GM19099 (cell line): ENCODE data around the gene NMNAT2.

Experiments used
- POLR2A ChIP-seq: IDR thresholded peaks from 3 replicates; pipeline ENCODE4 v1.6.1; 2011; ENCODE audit warnings: low read depth; ENCODE audit not compliant: insufficient read length; ENCODE audit errors: extremely low read depth

The NMNAT2 gene

GRCh38 chr1:183417772-183418491 is at the start of gene NMNAT2:
Gene NMNAT2, minus strand, starts transcription at chr1:183418380. Its CDS starts 113 bp downstream, at chr1:183418267.
- TF ChIP-seq POLR2A, result no peak

DNA sequence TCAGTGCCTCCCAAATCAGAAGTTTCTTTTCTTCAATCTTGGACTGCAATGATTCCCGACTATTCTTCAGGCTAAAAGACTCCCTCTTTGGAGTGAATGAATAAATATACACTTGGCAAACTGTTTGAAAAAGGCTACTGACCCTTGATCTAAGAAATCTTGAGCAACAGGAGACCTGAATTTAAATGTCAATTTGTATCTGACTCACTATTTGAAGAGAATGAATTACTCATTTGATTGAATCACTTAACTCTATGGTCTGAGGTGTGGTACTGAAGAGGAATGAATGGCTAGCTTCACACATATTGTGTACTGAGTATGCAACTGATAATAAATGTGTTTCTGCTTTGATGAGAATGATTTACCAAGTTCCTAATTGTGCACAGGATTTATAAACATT is 49.5 kb upstream of the NMNAT2 start:
- TF ChIP-seq POLR2A, result no peak

DNA sequence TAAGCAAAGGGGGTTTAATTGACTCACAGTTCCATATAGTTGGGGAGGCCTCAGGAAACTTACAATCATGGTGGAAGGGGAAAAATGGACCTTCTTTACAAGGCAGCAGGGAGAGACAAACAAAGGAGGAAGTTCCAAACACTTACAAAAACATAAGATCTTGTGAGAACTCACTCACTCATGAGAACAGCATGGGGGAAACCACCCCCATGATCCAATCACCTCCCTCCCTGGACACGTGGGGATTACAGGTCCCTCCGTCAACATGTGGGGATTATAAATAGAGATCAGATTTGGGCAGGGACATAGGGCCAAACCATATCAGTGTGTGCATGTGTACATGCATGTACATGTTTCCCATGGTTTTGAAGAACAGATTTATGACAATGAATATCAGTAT is 48.6 kb upstream of the NMNAT2 start:
- TF ChIP-seq POLR2A, result no peak

DNA sequence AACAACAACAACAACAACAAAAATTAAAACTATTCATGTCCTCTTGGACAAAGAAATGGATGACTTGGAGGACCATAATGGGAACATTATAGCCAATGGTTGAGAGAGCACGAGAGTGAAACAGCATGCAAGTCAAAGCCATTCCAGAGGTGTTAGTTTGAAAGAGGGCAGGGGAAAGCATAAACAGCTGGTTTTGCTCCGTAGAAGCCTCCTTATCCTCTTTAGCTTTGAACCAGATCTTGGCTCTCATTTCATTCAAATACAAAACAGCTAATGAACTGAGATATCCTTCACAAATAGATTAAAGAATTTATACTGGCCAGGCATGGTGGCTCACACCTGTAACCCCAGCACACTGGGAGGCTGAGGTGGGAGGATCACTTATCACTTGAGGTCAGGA is 45.4 kb upstream of the NMNAT2 start:
- TF ChIP-seq POLR2A, result no peak

GRCh38 chr1:183461350-183461749 is 43.2 kb upstream of the NMNAT2 start:
- TF ChIP-seq POLR2A, result no peak

DNA sequence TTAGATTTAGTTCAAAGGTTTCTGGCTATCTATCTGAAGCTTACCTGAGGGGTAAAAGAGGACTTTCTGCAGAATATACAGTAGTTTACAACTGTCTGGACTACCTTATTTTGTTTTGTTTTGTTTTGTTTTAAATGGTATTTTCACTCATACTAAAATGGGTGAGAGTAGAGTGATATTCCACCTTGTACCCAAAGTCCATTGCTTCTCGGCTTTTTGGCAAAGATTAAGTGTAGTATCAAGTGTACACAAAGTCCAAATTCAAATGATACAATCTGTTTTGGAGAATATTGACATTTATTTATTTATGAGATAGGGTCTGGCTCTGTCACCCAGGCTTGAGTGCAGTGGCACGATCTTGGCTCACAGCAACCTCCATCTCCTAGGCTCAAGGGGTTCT is 42.4 kb upstream of the NMNAT2 start:
- TF ChIP-seq POLR2A, result no peak

DNA sequence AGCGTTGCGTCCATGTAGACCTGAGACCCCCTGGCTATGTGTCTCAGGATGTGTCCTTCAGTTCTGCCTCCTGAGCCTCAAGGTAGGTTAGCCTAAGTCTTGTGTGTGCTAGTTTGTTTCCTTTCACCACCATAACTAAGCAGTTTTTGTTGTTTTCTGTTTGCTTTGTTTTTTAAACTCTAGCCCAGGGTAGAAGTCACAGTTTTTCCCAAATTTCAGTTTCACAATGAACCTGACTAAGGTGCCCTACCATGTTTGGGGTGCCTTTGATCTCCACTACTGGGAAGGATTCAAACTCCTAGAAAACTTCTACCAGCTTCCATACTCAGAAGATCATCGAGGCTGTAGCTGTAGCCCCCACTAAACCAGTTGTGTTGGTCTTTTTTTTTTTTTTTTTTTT is 39.3 kb upstream of the NMNAT2 start:
- TF ChIP-seq POLR2A, result no peak

DNA sequence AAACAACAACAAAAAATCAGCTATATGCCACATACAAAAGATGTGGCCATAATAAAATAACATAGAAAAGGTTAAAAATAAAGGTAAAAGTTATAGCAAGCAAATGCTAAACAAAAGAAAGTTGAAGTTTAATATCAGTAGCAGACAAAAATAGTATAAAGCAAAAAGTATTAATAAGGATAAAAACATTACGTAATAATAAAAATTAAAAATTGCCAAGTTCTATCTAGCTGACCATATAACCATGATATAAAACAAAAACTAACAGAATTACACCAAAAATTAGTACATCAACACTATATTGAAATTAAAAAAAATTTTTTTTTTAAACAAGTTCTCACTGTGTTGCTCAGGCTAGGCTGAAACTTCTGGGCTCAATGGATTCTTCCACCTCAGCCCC is 38.6 kb upstream of the NMNAT2 start:
- no peak for TF ChIP-seq POLR2A

DNA sequence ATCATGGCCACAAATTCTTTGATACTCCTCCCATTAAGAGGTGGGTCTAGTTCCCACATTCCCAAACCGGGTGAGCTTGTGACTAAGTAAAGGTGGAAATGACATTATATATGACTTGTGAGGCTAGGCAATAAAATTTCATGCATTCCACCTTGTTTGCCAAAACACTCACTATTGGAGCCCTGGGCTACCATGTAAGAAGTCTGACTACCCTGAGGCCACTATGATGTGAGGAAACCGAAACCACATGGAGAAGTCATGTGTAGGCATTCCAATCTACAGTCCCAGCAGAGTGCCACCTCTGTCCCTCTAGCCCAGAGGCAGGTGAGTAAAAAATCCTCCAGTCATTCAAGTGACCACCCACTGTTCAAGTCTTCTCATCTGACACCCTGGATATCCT is 36.2 kb upstream of the NMNAT2 start:
- TF ChIP-seq POLR2A, result no peak

DNA sequence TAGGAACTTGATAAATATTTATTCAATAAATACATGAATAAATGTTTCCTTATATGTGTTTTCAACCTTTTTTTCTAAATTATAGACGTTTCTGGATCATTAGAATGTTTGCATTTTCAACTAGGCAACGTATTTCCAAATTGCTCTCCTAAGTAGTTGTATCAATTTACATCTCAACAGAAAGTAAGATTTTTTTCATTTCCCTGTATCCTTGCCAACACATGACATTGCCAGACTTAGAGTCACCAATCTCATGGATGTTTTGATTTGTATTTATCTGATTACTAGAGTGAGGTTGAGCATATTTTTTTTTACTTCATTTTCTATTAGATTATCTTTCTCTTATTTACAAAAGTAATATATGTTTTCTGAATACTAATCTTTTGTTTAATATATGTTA is 31.9 kb upstream of the NMNAT2 start:
- no peak for TF ChIP-seq POLR2A

DNA sequence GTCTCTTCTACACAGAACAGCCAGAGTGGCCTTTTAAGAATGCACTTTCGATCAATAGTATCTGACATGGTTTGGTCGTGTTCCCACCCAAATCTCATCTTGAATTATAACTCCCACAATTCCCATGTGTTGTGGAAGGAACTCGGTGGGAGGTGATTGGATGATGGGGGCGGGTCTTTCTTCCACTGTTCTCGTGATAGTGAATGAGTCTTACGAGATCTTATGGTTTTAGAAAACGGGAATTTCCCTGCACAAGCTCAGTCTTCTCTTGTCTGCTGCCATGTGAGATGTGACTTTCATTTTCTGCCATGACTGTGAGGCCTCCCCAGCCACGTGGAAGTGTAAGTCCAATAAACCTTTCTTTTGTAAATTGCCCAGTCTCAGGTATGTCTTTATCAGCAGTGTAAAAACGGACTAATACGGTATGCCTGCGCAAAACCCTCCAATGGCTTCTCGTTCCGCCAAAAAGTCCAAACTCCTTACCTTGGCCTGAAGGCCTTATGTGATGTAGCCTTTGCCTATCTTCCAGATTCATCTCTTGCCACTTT is 31.1 kb upstream of the NMNAT2 start:
- no peak for TF ChIP-seq POLR2A

DNA sequence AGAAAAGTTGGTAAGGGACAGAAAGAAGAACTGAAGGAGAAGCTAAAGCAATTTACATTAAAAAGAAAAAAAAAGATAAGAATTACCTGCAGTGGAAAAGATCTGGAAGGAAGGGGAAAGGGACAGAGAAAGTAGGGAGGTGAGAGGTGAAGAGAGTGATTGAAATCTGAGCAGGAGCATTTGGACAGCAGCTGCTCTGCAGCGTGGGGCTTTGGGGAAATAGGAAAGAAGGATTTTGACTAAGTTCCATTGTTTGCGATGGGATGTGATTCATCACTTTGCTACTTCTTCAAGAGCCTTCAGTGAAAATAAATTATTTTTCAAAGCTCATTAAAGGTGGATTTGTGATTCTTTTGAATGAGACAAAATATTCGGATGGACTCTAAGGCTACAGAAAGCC is 26.1 kb upstream of the NMNAT2 start:
- TF ChIP-seq POLR2A, result no peak

GRCh38 chr1:183443466-183443865 is 25.3 kb upstream of the NMNAT2 start:
- no peak for TF ChIP-seq POLR2A

- TF ChIP-seq POLR2A, result no peak
Measured at GRCh38 chr1:183443011-183443410, 24.8 kb upstream of the NMNAT2 start.

DNA sequence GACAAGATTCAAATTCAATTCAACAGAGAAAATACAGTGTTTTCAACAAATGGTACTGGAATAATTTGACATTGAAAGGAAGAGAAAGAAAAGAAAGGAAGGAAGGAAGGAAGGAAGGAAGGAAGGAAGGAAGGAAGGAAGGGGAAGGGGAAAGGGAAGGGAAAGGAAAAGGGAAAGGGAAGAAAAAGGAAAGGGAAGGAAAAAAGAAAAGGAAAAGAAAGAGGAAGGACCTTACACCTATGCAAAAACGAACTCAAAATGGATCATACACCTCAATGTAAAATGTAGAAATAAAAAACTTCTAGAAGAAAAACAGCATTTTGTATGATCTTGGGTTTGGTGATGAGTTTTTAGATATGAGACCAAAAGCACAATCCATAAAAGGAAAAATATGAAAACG is 19.9 kb upstream of the NMNAT2 start:
- TF ChIP-seq POLR2A, result no peak

DNA sequence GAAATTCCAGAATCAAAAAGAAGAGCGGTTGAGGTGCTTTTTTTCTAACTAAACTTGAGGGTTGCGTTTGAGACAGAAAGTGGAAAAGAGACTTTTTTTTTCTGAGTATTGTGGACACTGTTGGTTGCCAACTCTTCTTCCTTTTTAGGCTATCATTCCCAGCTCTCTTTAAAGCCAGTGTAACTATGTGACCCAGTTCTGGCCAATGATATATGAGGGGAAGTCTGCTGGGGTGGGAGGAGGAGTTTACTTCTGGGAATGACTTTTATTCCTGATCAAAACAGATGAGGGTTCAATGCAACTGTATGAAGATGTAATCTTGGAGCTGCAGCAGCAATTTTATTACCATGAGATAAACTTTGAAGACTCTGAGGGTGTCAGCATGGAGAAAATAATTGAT is 17.3 kb upstream of the NMNAT2 start:
- no peak for TF ChIP-seq POLR2A

GRCh38 chr1:183433703-183434102 is 15.5 kb upstream of the NMNAT2 start:
- no peak for TF ChIP-seq POLR2A

- no peak for TF ChIP-seq POLR2A
Measured at GRCh38 chr1:183432548-183432875, 14.3 kb upstream of the NMNAT2 start.
